Measurements from ENCODE around the gene DSE.

DNA sequence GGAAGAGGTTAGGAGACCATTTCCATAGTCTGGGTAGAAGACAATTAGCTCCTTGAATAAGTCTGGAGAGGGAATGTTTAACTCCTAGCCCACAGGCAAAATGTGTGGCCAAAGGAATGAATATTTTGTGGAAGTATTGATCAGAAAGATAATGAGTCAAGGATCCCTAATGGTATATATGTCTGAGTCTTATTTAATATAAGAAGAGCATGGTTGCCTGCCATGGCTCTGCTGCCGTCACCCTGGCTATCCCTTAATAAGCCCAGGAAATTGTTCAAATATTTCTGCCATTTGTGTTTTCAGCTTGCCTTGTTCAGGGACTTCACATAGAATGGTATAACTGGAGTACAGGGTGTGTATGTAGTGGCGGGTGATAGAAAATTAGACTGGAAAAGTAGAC lies 72.4 kb downstream of the DSE start:
- no peak for TF ChIP-seq CTCF (IDR thresholded peaks at IDR 0.05)
- TF ChIP-seq ZFX (IDR thresholded peaks at IDR 0.05; ENCODE audit: borderline replicate concordance), result no peak
